ENCODE results near the gene SPATS2. TPM values are rescaled to one million over a fixed set of nuclear protein-coding genes. Genes with fewer than 3 reads are reported as not detected.

Gene SPATS2
- total and polyA plus RNA-seq, 10 of the 15 experiments (the other 5 are each of a cell fraction or from before 2014, with no cell fraction given) = 9.0 to 54.2 (median 27.5) TPM

- no peak for TF ChIP-seq CBX5 (IDR thresholded peaks at IDR 0.05; ENCODE audit: low read depth)
- TF ChIP-seq EP300 (IDR thresholded peaks at IDR 0.05; ENCODE audit: borderline replicate concordance in 1 of 2, control insufficient read depth in 1 of 2, low read depth in 2 of 2, low read length in 2 of 2) = no peak
- TF ChIP-seq MTA2 (IDR thresholded peaks at IDR 0.05; ENCODE audit: low read depth) = no peak
- TF ChIP-seq CHD2 (IDR thresholded peaks at IDR 0.05; ENCODE audit: borderline replicate concordance, low read depth, low read length) = no peak
- no peak for TF ChIP-seq ZZZ3 (IDR thresholded peaks at IDR 0.05; ENCODE audit: control insufficient read depth, insufficient read length, low read depth)
- no peak for TF ChIP-seq ZNF217 (IDR thresholded peaks at IDR 0.05)
- no peak for TF ChIP-seq RAD21 (IDR thresholded peaks at IDR 0.05; ENCODE audit: insufficient read depth, low read depth, low read length)
- no peak for TF ChIP-seq BCLAF1 (IDR thresholded peaks at IDR 0.05)
- TF ChIP-seq ZNF24 (IDR thresholded peaks at IDR 0.05) = no peak
- TF ChIP-seq HDAC2 (IDR thresholded peaks at IDR 0.05) = no peak
- Histone ChIP-seq H3K9ac (ENCODE audit: control insufficient read depth, insufficient read depth, low read length) (no peak overlapping the region), H3K36me3 (ENCODE audit: control insufficient read depth in 2 of 2, insufficient read depth in 2 of 2, low read length in 1 of 2) (no peaks in the 10 kb centered on the region), H3K27me3 (replicated peaks in 1 of 2; ENCODE audit: control insufficient read depth in 2 of 2, insufficient read depth in 2 of 2, low read length in 1 of 2) (peaks cover 10 to 13% of the 10 kb centered on the region in 2 experiments), H4K20me1 (ENCODE audit: control insufficient read depth, insufficient read depth) (no peaks in the 10 kb centered on the region; the same call in 1 of the 2 replicates), H3K27ac (ENCODE audit: control insufficient read depth, insufficient read depth) (no peak overlapping the region), H2AFZ (ENCODE audit: control insufficient read depth, low read depth, low read length) (no peak overlapping the region), H3K4me1 (ENCODE audit: control insufficient read depth, insufficient read depth, low read length) (peaks cover 14% of the 10 kb centered on the region), H3K79me2 (ENCODE audit: control insufficient read depth, insufficient read depth, low read length) (no peaks in the 10 kb centered on the region), H3K4me3 (no peak overlapping the region), H3K4me2 (ENCODE audit: control insufficient read depth, insufficient read depth) (no peak overlapping the region), H3K9me3 (replicated peaks; ENCODE audit: control insufficient read depth, insufficient read depth, low read length) (no peaks in the 10 kb centered on the region)
- no peak for FAIRE-seq
- 90% methylated on average over 13 of the region's 13 CpGs for WGBS (ENCODE audit: insufficient coverage, insufficient replicate concordance, low lambda C conversion rate, missing lambda C conversion rate)
- no TSS peak for BruUV-seq (replicated peaks)
- SMC1A ChIA-PET (ENCODE audit: uncharacterized antibody, unreplicated experiment) = interaction anchor here (0.5 to 1.4 kb wide), 3 partner anchors 18 to 232 kb away, joined by 3 read pairs; partner anchors contain the start of gene FAM186B
- RAD21 ChIA-PET (ENCODE audit: unreplicated experiment) = interaction anchor here (1.7 kb wide), 1 partner anchor 20 kb away, joined by 6 read pairs; no protein-coding TSS in a partner anchor
- CTCF ChIA-PET = interaction anchor here (1.1 to 2.9 kb wide), 2 partner anchors 20 to 176 kb away, joined by 4 to 10 read pairs; no protein-coding TSS in a partner anchor
- DNase-seq (ENCODE audit: low read depth, low spot score) = no peak
- no peak for ATAC-seq
- intact Hi-C loops (cut with micrococcal nuclease; ENCODE audit: unreplicated experiment) (no loop called here), in situ Hi-C loops (cut with MboI) (no loop called here)
- POLR2A ChIA-PET = no interaction called here
Measured at GRCh38 chr12:49534731-49535278, 167.5 kb downstream of the SPATS2 start.
